IPS-18a (cell line): ENCODE measurements around the gene PLEKHA7.

Experiments
- H3K27ac ChIP-seq: one replicate; pipeline ENCODE4 v1.5.1; 2013; ENCODE audit warnings: low read length
- H3K27me3 ChIP-seq: one replicate; pipeline ENCODE4 v1.6.1; 2013; ENCODE audit warnings: mild to moderate bottlenecking, low read length; ENCODE audit not compliant: control insufficient read depth, insufficient read depth
- H3K36me3 ChIP-seq: one replicate; pipeline ENCODE4 v1.6.1; 2013; ENCODE audit warnings: low read depth, low read length; ENCODE audit not compliant: control insufficient read depth
- H3K4me1 ChIP-seq: one replicate; pipeline ENCODE4 v1.6.1; 2013; ENCODE audit warnings: low read depth, low read length; ENCODE audit not compliant: control insufficient read depth
- H3K4me3 ChIP-seq: one replicate; pipeline ENCODE4 v1.5.1; 2013; ENCODE audit warnings: low read length
- H3K9ac ChIP-seq: one replicate; pipeline ENCODE4 v1.6.1; 2013; ENCODE audit warnings: mild to moderate bottlenecking, low read length, moderate library complexity
- H3K9me3 ChIP-seq: one replicate; pipeline ENCODE4 v1.6.1; 2013; ENCODE audit warnings: low read depth, low read length; ENCODE audit not compliant: control insufficient read depth

Gene PLEKHA7

DNA sequence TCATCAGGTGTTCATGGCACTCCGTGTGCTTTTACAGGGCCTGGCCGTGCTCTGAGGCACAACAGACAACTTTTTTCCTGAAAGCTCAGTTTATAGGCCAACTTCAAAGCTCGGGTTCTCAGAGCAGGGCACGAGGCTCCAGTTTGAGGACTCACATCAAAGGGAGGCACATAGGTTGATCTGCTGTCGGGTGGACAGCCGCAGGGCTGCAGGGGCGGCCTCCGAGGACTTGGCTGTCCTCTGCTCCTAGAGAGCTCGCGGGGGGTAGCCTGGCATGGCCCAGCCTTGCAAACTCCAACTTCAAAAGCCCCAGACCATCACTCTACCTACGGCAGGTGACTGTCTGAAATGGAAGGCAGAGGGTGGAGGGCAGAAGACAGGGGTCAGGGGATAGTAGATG is 244.2 kb downstream of the PLEKHA7 start:
- Histone ChIP-seq H3K9me3 (no peaks in the 10 kb centered on the region), H3K27ac (no peak overlapping the region), H3K27me3 (no peaks in the 10 kb centered on the region), H3K4me1 (peaks cover 3% of the 10 kb centered on the region), H3K36me3 (no peaks in the 10 kb centered on the region), H3K4me3 (no peak overlapping the region), H3K9ac (no peak overlapping the region)

DNA sequence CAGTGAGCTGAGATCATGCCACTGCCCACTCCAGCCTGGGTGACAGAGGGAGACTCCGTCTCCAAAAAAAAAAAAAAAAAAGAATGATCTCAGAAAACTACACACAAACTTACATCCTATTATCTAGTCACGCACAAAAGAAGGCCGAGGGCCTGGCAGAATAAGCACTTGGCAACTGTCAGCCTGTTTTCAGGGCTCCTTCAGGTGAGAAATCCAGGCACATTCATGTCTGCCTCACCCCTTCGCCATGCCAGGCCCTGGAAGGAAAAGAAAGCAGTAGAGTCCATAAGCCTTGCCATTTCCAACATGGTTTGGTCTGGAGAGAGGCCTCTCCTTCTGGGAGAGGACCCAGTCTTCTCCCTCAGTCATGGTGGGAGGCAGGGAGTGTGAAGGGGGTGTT is 244.8 kb downstream of the PLEKHA7 start:
- H3K9me3 ChIP-seq = no peaks in the 10 kb centered on the region
- H3K27me3 ChIP-seq = no peaks in the 10 kb centered on the region
- H3K36me3 ChIP-seq = no peaks in the 10 kb centered on the region
- H3K4me1 ChIP-seq = no peaks in the 10 kb centered on the region
- H3K9ac ChIP-seq = no peak overlapping the region
- no peak overlapping the region for H3K4me3 ChIP-seq
- no peak overlapping the region for H3K27ac ChIP-seq

DNA sequence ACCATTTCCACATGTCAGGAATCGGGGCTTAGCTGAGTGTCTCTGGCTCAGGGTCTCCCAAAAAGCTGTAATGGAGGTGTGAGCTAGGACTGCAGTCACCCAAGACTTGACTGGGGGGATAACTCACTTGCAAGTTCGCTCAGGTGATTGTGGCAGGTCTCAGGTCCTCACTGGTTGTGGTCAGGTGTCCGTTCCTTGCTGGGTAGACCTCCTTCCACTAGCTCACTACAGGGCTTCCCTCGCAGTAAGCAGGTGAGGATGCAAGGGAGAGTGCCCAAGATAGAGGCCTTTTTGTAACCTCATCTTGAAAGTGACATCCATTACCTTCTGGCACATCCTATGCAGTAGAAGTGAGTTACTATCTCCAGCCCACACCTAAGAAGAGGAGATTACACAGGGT is 246.3 kb downstream of the PLEKHA7 start:
- no peak overlapping the region for H3K4me3 ChIP-seq
- H3K36me3 ChIP-seq = no peaks in the 10 kb centered on the region
- H3K9me3 ChIP-seq = no peaks in the 10 kb centered on the region
- no peak overlapping the region for H3K9ac ChIP-seq
- no peak overlapping the region for H3K27ac ChIP-seq
- H3K27me3 ChIP-seq = no peaks in the 10 kb centered on the region
- no peaks in the 10 kb centered on the region for H3K4me1 ChIP-seq

DNA sequence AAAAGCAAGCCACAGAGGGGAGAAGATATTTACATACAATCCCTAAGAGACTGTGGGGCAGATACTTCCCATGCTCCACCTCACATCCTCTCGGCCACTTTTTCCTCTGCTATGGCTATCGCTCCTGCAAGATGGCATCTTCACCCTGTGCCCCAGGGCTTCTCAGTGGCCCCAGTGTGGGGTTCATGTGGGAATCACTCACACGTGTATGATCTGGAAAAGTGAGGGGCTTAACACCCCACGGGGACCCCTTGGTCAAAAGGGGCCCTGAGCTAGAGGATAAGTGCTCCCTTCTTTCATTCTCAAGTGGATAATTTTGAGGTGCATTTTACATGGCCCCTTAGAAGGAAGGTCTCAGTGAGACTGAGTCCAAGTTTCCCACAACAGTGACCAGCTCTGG is 247.1 kb downstream of the PLEKHA7 start:
- no peak overlapping the region for H3K27ac ChIP-seq
- H3K4me3 ChIP-seq = no peak overlapping the region
- H3K36me3 ChIP-seq = no peaks in the 10 kb centered on the region
- no peaks in the 10 kb centered on the region for H3K9me3 ChIP-seq
- H3K4me1 ChIP-seq = no peaks in the 10 kb centered on the region
- H3K27me3 ChIP-seq = no peaks in the 10 kb centered on the region
- H3K9ac ChIP-seq = no peak overlapping the region

DNA sequence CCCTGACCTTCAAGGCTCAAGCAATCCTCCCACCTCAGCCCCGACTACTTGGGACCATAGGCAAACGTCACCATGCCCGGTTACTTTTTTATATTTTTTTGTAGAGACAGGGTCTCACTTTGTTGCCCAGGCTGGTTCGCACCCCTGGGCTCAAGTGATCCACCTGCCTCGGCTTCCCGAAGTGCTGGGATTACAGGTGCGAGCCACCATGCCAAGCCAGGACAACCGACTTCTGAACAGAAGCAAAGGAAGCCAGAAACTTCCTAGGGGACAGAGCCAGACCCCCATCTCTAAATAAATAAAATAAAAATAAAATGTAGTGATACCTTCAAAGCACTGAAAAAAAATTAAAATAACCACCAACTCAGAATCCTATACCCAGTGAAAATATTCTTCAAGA is 249.3 kb downstream of the PLEKHA7 start:
- no peaks in the 10 kb centered on the region for H3K4me1 ChIP-seq
- no peaks in the 10 kb centered on the region for H3K36me3 ChIP-seq
- H3K9me3 ChIP-seq = no peaks in the 10 kb centered on the region
- H3K9ac ChIP-seq = no peak overlapping the region
- H3K27ac ChIP-seq = no peak overlapping the region
- no peaks in the 10 kb centered on the region for H3K27me3 ChIP-seq
- no peak overlapping the region for H3K4me3 ChIP-seq

DNA sequence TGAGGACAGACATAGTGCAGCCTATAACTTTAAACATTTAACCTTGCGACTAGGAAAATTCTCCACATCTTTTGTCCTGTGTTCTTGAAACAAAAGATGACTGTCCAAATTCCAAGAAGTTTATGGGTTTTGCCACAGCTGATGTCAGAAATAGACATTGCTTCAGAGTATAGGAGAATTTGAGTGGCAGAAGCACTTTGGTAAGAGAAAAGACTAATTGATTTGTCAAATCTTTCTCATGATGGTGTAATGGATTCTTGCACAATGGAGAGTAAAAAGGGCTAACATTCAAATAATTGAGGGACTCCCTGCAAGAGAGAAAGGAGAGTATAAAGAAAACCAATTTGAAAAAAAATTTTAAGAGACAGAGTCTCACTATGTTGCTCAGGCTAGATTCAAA is 250.5 kb downstream of the PLEKHA7 start:
- Histone ChIP-seq H3K27me3 (no peaks in the 10 kb centered on the region), H3K9me3 (no peaks in the 10 kb centered on the region)

DNA sequence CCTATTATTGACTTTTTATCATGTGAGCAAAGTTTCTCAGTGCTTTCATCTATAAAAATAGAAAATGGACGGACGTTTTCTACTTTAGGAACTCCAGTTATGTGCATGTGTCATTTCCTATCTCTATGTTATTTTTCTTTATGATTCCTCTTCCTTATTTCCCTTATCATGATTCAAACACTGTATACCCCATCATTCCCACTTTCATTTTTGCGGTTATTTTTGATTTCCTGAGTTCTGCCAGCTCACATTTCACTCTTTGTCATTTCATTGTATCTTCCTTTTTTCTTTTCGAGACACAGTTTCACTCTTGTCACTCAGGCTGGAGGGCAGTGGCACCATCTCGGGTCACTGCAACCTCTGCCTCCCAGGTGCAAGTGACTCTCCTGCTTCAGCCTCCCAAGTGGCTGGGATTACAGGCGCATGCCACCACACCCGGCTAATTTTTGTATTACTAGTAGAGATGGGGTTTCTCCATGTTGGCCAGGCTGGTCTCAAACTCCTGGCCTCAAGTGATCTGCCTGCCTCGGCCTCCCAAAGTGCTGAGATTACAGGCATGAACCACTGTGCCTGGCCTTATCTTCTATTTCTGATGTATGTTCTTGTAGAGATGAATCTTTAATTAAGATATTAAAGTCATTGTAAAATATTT is 254.2 kb downstream of the PLEKHA7 start:
- no peaks in the 10 kb centered on the region for H3K4me1 ChIP-seq
- peaks cover 23% of the 10 kb centered on the region for H3K36me3 ChIP-seq
- no peaks in the 10 kb centered on the region for H3K27me3 ChIP-seq
- H3K9ac ChIP-seq = no peak overlapping the region
- H3K27ac ChIP-seq = no peak overlapping the region
- H3K9me3 ChIP-seq = no peaks in the 10 kb centered on the region
- no peak overlapping the region for H3K4me3 ChIP-seq

More for the DNA sequence above, 250.5 kb downstream of the PLEKHA7 start:
- Histone ChIP-seq H3K36me3 (no peaks in the 10 kb centered on the region), H3K9ac (no peak overlapping the region), H3K4me1 (no peaks in the 10 kb centered on the region), H3K27ac (no peak overlapping the region), H3K4me3 (no peak overlapping the region)

DNA sequence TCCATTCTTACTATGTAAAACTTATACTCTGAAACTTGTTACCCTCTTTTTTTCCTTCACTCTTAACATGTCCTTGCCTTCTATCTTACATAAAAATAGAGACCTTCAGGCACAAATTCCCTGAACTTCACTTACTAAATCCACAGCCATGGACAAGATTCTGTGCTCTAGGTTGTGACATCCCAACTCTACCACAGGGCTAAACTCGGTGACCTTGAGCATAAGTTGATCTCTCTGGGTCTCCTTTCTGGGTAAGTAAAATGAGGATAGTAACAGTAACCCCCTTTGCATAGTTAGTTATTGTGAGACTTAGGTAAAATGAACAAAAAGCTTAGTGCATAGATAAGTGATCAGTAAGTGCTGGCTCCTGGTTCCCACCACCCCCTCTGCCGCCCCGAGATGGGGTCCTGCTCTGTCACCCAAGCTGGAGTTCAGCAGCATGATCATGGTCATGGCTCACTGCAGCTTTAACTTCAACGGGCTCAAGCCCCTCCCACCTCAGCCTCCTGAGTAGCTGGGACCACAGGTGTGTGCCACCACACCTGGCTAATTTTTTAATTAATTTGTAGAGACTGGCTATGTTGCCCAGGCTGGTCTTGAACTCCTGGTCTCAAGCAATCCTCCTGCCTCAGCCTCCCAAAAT is 255.7 kb downstream of the PLEKHA7 start:
- peaks cover 36% of the 10 kb centered on the region for H3K36me3 ChIP-seq
- H3K27ac ChIP-seq = no peak overlapping the region
- H3K27me3 ChIP-seq = no peaks in the 10 kb centered on the region

DNA sequence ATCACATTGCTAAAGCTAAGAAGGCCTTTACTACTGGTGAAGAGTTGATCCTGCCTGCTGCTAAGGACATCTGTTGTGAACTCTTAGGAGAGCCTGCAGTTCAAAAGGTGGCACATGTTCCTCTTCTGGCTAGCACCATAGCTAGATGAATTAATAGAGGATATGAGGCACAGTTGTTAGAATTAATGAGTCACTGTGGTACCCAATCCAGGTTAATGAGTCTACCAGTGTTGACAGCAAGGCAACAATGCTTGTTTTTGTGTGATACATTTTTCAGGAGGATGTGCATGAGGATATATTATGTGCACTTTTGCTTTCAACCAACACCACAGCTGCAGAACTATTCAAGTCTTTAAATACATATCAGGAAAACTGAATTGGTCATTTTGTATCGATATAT is 263.8 kb downstream of the PLEKHA7 start:
- Histone ChIP-seq H3K4me1 (no peaks in the 10 kb centered on the region), H3K4me3 (no peak overlapping the region), H3K9ac (no peak overlapping the region), H3K9me3 (no peaks in the 10 kb centered on the region), H3K27me3 (no peaks in the 10 kb centered on the region), H3K36me3 (peaks cover 93% of the 10 kb centered on the region), H3K27ac (no peak overlapping the region)

More for the DNA sequence above, 255.7 kb downstream of the PLEKHA7 start:
- Histone ChIP-seq H3K4me1 (no peaks in the 10 kb centered on the region), H3K9me3 (no peaks in the 10 kb centered on the region), H3K4me3 (no peak overlapping the region), H3K9ac (no peak overlapping the region)

DNA sequence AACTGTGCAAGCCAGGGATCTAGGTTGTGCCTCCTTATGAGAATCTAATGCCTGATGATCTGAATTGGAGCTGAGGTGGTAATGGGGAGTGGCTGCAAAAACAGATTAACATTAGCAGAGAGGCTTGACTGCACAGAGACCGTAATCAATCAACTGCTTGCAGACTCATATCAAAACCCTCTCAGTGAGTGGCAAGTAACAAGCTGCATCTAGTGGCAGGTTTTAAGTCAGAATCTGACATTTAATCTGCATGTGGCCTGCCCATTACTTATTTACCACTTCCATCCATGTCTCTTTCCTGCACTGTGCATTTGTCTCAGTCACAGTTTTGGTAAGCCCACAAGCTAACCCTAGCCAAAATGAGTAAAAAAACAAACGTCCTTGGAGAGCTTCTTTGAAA is 264.5 kb downstream of the PLEKHA7 start:
- Histone ChIP-seq H3K36me3 (peaks cover 94% of the 10 kb centered on the region), H3K27me3 (no peaks in the 10 kb centered on the region), H3K4me3 (no peak overlapping the region), H3K27ac (no peak overlapping the region), H3K9ac (no peak overlapping the region), H3K9me3 (no peaks in the 10 kb centered on the region), H3K4me1 (no peaks in the 10 kb centered on the region)

DNA sequence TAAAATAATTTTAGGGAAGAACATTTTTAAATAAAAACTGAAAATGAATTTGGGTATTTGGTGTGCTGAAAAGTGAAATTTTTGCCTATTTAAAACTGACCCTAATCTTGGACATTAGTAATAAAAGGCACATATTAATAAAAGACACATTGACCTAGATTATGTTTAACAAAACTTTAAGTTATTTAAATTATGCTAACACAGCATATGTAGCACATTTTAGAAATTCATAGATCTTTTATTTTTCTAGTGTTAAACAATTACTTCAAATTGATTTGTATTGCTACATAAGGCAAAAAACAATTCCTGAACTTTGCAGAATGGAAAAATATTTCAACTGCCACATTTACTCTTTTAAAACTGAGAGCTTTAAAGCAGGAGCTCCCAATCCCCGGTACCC is 265.1 kb downstream of the PLEKHA7 start:
- no peak overlapping the region for H3K27ac ChIP-seq
- H3K4me3 ChIP-seq = no peak overlapping the region
- peaks cover 97% of the 10 kb centered on the region for H3K36me3 ChIP-seq
- H3K9me3 ChIP-seq = no peaks in the 10 kb centered on the region
- H3K4me1 ChIP-seq = no peaks in the 10 kb centered on the region
- no peak overlapping the region for H3K9ac ChIP-seq
- H3K27me3 ChIP-seq = no peaks in the 10 kb centered on the region

DNA sequence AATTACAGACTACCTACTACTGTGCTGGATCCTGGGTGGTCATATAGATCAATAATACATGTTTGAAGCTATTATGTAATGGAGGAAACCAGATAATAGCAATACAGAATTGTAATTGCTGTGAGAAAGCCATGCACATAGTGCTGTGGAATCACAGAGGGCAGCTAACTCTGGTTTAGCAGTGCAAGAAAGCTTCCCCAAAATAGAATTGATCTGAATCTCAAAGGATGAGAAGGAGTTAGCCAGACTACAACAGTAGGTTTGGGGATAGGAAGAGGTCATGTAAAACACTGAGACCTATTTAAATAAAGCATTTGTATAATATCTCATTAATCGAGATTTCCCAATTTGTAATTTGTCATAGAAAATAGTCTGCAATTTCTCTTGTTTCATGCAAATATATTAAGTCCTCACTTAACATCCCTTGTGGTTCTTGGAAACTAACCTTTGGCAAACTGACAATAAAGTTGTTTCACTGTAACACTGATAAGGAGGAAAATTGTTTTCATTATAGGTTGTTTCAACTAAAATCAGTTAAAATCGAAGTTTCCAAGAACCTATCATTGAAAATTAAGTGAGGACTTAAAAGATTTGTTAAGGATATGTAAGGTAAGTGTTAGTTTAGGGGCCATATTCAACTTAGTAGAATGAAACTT is 268.1 kb downstream of the PLEKHA7 start:
- Histone ChIP-seq H3K9me3 (no peaks in the 10 kb centered on the region), H3K4me3 (no peak overlapping the region), H3K27ac (no peak overlapping the region), H3K4me1 (no peaks in the 10 kb centered on the region), H3K36me3 (peaks cover 75% of the 10 kb centered on the region), H3K27me3 (no peaks in the 10 kb centered on the region), H3K9ac (no peak overlapping the region)
